GM18909 (cell line): ENCODE data around the gene VGLL4.
"Not testable (repeated sequence)": the region's sequence is repeated elsewhere in the genome, so short reads cannot be mapped to it uniquely, and the experiment has no call there.

Experiments used
- ATAC-seq: cut with Tn5 transposase; IDR thresholded peaks from one replicate; pipeline ENCODE4 v1.9.1; 2021; ENCODE audit warnings: mild to moderate bottlenecking; ENCODE audit not compliant: unreplicated experiment, poor library complexity

VGLL4 gene

DNA sequence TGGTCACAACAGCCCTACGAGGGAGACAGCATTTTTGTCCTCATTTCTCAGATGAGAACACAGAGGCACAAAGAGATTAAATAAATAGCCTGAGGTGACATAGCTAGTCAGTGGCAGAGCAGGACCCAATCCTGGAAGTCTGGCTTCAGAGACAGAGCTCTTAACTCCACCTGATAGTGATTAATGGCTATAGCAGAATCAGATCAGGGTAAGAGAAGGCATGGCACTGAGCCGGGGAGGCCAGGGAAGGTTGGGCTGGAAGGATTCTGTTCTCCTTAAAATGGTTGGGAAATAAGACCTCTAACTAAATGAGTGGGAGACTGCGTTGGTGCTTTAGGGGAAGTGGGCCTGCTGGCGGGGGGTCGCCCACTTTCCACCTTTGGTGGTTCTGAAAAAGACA lies 104.5 kb downstream of the VGLL4 start:
- no peak for ATAC-seq

DNA sequence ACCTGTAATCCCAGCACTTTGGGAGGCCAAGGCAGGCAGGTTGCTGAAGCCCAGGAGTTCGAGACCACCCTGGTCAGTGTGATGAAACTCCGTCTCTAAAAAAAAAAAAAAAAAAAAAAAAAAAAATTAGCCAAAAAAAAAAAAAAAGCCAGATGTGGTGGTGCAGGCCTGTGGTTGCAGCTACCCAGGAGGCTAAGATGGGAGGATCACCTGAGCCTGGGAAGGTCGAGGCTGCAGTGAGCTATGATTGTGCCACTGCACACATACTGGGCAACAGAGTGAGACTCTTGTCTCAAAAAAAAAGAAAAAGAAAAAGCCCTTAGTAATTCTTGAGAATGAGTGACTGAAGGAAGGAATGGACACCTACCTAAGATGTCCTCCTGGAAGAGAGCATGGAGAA lies 105.1 kb downstream of the VGLL4 start:
- no peak for ATAC-seq

DNA sequence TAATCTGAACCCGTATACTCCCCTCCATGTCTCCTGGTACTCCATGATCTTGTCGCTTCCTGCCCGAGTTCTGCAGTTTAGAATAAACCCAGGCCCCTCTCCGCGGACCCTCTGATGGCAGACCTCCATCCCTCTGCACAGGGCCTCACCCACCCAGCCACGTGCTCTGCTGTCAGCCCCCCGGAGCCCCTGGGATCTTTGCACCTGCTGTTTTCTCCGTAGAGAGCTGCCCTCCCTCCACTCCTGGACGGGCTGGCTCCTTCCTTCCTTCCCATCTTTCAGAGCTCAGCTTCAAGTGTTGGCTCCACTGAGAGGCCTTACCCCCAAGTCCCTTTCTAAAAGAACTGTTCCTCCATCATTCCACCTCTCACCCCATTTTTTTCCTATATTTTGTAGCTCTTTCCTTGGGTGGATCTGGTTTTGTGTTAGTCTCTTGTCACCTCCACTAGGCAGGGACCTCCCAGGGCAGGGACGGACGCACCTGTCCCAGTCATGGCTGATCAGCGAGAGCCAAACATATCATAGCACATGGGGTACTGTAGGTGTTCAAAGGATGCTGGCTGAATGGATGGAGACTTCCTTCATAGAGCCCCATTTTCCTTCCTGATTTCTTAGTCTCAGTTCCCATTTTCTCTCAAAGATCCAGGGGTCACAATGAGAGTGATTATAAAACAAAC lies 106.6 kb downstream of the VGLL4 start:
- ATAC-seq: no peak

DNA sequence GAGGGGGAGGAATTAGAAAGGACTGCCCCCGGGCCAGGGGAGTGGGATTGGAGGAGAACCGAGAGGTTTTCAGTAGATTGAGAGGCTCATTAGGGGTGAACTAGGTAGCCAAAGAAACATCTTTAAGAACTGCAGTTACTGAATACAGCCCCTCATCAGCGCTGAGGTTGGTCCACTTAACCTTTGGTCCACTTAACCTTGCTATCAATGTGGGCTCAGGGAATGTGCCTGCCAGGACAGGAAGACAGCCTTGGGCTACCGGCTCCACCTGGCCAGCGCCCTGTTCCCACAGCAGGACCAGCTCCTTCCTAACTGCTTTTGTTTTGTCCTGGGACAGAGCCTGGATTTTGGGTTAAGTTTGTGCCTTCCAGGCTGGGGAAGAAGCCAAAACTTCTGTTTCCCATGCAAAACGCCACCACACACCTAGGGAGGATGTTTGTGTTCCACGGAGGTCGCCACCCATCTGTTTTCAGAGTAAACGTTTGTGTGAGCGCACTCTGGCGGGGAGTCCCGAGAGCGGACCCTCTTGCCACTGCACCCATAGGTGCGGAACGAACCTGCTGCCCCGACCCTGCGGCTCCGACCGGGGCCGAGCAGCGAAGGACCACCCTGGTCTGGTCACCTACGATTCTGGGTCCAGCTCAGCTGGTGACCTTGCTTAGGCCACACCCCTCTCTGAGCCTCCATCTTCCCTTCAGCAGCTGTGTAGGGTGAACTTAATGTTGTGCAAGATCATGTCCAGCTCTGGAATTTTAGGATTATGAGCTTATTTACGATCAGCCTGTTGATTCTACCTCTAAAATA lies 107.4 kb downstream of the VGLL4 start:
- ATAC-seq: no peak

DNA sequence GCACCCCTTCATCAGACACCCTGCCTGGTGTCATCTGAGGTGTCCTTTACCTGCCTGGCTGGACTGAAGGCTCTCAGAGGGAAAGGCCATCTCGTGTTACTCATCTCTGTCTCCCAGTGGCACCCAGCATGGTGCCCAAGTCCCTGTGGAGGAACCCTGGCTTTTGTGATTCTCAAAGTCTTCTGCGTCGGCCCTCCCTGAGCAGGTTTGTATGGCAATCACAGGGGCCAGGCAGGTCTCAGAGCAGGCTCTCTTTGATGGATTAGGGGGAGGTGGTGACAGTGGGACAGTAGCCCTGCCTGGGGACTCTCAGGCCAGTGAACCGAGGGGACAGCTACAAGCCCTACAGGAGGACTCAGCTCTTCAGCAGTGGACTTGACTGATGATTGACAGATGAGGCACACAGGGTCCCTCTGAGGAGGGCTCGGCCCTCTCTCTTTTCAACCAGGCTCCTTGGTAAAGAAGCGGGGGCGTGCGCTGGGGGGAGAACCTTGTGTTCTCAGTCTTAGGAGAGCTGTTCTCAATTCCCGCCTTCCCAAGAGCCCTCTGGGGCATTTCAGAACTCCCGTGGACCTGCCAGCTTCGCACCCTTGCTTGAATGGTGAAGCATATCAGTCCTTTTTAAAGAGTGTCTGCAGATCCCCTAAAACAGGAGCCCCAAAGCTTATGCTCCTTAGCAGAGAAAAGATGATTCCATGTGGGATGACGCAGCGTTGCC lies 108.3 kb downstream of the VGLL4 start:
- no peak for ATAC-seq

DNA sequence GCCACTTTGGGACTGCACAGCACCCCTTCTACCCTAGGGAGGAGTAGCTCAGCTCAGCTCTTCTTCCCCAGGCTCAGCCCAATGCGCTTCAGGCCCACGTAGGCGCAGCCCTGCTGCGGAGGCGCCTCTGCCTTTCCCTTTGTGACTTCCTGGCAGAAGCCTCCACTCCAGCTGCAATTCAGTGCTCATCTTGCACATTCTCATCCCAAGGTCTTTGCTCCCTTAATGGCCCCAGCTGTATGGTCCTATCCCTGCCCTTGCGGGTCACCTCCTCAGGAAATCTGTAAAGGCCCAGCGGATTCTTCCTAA lies 109.0 kb downstream of the VGLL4 start:
- no peak for ATAC-seq

DNA sequence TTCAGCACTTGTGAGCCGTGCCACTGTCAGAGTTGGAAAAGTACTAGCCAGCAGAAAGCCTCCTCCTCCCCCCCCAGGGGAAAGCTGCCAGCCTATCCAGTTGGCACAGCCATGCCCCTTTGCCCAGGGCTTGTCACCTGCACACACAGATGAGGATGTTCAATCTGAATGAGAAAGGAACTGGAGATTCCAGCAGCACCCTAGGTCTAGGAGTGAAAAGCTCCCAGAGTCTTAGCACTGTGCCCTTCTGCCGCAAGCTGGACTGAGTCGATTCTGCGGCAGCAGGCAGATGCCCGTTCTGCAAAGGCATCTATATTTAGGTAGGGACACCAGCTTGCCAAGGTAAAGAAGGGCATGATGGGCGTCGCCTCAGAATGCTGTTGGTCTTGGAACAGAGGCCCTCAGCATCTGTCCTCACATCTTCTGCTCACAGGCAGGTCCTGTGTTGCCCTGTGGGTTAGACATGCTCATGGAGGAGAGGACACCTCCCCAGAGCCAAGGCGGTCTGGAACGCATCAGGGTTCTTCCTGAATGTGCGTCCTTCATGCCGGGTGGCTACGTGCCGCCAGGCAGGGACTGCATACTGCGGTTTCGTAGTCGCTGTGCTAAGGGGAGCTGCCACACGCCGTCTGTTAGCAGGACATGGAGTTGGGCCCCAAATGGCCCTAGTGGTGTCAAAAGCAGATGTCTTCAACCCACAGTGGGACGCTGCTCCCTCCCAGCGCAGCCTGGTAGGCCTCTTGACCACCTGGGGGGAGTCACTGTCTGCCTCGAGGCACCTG lies 109.5 kb downstream of the VGLL4 start:
- ATAC-seq: no peak

DNA sequence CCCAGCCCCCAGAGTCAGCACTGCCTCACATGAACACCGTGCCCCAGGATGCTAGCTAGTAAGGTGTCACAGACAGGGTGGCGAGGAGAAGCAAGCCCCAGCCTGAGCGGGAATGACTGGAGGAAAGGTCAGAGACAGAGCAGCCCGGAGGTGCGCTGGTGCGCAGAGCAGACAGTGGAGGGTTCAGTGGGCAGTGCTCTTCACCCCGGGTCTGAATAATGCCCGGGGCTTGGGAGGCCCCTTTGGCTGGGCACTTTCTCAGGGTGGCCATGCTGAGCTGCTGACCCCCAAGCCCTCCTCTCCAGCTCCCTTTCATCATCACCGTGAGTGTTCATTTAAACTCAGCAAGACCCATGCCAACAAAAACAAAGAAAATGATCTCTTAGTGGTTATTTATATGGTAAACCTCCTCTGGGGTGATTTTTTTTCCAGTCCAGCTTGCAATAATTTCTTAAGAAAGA lies 110.8 kb downstream of the VGLL4 start:
- no peak for ATAC-seq

DNA sequence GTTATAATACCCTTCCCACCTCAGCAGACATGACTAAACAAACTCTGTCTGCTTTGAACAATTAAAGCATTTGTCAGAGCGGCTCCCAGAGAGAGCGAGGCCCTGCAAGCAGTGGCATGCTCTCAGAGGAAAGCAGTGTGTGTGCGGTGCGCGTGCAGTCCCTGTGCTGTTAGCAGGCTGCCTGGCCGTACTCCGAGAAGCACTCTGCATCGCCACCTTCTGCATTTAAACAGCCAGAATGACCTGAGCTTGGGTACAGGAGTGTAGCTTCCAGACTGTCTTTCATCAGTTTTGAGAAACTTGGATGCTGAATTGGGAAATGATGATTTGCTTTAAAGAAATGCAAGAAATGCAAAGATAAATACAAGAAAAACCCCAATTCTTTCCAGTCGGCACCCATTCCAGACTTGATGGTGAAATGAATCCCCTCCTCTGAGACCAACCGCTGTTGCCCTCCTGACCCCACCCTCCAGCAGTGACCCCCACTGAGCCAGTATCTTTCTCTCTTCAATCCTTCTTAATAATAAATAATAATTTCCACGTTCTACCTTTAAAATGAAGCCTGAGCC lies 113.5 kb downstream of the VGLL4 start:
- ATAC-seq: no peak

DNA sequence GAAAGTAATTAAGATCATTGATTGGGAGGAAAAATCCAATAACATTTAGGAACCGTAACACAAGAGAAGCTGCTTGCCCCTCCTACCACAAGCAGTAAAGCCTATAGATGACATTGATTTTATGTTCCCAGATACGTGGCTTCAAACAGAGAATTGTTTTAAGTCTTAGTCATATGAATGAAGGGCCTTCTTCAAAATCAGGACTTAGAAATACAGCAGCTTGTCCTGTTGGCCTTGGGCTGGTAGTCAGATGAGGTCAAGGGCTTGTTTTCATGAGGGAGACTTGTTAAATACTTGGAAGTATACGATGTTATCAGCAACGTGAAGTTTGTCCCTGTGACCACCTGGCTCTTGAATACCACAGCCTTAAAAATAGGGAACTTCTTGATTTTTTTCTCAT lies 114.4 kb downstream of the VGLL4 start:
- ATAC-seq: no peak

DNA sequence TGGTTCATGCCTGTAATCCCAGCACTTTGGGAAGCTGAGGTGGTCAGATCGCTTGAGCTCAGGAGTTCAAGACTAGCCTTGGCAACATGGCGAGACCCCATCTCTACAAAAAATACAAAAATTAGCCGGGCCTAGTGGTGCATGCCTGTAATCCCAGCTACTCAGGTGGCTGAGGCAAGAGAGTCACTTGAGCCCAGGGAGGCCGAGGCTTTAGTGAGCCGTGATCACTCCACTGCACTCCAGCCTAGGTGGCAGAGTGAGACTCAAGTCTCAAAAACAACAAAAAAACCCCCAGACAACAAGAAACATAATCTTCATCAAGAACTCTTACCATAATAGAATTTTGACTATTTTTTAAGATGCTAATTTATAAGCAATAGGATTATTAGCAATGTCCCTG lies 117.6 kb downstream of the VGLL4 start:
- ATAC-seq: not testable (repeated sequence)

DNA sequence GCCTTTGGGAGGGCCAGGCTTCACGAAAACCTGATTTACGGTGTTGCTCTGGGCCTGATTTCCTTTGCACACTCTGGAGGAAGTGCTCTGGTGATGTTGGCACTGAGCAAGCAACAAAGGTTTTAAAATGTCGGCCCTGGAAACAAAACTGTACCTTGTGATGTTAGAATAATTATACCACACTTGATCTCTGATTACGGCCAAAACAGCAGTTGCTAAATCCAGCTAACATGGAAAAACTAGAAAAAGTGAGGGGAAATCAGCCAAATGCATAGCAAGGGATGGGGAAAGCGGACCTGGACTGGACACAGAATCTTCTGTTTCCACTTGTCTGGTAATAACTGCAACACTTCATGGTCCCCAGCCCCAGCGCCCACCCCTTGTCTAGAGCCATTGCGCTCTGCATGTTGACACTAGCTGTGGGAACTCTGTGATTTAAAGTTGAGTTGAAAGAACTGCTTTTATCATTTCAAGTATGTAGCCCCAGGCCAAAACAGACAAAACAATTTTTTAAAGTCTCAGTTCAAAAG lies 120.1 kb downstream of the VGLL4 start:
- ATAC-seq: no peak

DNA sequence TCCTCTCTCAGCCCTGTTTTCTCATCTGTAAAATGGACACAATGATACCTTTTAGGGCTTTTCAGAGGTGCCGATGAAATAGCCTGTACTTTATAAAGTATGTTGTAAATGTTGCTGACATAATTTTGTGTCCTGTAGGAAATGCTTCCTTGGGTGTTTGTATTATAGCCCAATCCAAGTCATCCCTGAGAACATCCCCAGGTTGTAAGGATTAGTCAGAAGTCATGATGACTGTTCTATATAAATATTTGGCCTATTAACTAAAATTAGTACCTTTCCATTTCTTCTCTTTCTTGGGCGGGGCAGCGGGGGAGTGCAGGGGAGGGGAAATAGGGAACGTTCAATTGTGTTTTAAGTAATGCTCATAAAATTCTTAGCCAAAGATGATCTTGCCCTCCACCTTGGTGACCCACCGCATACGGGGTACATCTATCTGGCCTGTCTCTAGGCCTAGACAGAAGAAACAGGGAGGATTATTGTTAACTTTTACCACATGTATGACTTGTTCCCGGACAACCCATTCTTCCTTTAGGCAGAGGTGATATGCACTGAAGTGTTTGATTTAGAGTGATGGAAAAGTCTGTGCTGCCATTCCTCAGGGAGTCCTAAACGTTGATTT lies 120.7 kb downstream of the VGLL4 start:
- ATAC-seq: no peak

DNA sequence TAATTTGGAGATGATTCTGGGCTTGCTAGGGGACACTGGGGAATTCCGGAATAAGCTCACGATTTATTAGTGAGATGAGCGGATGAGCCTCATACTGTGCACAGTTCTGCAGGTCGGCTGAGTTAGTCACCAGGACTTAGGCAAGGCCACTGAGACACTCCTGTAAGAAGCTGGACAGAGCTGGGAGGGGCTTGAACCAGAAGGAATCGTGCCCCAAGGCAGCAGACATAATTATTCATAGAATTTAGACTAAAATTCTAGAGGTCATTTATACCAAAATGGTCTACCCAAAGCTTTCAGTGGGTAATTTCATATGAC lies 121.4 kb downstream of the VGLL4 start:
- no peak for ATAC-seq

DNA sequence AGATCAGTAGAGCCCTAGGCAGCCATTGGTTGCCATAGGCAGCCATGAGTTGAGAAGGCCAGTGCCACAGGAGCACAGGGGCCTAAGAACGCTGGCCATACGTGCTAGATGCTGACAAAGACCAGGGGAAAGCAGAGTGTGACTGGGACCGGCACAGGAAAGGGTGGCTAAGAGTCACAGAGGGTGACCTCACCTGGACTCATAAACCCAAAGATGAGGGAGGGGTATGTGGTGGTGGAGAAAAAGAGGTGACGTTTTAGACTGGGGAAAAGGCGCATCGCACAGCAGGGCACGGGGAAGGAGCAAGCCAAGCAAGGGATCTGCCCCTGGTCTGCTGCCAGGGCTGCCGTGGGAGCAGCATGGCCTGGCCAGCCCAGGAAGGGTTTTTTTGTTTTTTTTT lies 122.5 kb downstream of the VGLL4 start:
- ATAC-seq: no peak

DNA sequence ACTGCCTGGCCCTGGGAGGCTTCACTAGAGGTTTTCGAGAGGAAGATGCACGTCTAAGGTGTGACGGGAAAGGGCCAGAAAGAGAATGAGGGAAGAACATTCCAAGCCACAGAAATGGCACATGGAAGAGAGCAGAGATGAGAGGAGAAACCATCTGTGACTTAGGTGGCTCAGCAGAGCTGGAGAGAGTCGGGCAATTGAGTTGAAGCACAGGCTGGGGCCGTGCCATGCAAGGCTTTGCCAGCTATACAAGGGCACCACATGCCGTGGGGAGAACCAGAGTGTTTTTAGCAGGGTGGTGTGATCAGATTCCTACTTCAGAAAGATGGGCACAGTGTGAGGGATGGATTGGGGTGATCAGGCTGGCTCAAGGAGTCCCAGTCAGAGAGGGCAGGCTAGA lies 126.1 kb downstream of the VGLL4 start:
- no peak for ATAC-seq

DNA sequence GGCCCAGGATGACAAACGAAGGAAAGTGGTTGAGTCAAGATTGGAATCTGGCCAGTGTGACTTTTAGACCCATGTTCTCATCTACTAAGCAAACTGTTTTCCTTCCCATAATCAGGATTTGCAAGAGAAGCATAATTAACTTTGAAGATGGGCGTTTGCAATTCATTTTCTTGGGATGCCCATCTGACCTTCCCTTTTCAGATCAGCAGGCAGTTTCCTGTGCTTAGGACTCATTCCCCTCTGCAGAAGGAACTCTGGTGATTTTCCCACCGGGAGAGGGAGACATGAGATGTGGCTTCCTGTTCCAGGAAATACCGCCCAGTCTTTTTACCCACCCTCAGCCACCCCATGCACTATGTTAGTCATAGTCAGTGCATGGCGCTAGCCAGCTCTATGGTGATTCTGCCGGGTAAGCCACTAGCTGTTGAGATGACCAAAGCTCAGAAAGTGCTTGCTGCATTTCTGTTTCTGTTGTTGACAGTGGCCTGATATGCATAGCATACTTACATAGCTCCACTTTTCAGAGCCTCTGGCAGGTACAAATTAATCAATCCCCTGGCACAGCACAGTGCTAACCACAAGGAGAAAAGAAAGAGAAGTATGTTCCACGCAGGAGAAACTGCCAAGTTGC lies 129.4 kb downstream of the VGLL4 start:
- ATAC-seq: no peak

DNA sequence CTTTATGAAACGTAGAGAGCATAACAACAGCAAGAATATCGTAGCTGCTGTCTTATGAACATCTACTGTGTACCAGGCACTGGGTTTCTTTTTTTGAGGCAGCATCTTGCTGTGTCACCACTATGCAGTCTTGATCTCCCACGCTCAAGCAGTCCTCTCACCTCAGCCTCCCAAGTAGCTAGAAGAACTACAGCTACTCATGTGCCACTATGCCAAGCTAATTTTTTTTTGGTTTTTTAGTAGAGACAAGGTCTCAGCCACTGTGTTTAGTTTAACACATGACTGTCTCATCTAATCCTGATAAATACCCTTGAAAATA lies 129.9 kb downstream of the VGLL4 start:
- no peak for ATAC-seq

DNA sequence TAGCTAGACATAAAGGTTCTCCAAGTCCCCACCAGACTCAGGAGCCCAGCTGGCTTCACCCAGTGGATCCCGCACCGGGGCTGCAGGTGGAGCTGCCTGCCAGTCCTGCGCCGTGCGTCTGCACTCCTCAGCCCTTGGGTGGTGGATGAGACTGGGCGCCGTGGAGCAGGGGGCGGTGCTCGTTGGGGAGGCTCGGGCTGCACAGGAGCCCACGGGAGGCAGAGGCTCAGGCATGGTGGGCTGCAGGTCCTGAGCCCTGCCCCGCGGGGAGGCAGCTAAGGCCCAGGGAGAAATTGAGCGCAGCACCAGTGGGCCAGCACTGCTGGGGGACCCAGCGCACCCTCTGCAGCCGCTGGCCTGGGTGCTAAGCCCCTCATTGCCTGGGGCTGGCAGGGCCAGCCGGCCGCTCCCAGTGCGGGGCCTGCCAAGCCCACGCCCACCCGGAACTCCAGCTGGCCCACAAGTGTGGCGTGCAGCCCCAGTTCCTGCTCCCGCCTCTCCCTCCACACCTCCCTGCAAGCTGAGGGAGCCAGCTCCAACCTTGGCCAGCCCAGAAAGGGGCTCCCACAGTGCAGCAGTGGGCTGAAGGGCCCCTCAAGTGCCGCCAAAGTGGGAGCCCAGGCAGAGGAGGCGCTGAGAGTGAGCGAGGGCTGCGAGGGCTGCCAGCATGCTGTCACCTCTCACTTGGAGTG lies 130.4 kb downstream of the VGLL4 start:
- not testable (repeated sequence) for ATAC-seq
